Fibroblast of mammary gland (primary cell): ENCODE data around the gene C9orf152.
"Not testable (repeated sequence)": the region's sequence is repeated elsewhere in the genome, so short reads cannot be mapped to it uniquely, and the experiment has no call there.

Source experiments
- DNase-seq: peaks from one replicate; pipeline ENCODE4 v3.0.0-alpha.2; 2010; ENCODE audit warnings: low read depth
- H3K4me3 ChIP-seq: 2 replicates; pipeline ENCODE4 v1.5.1; 2011; ENCODE audit warnings: low read depth, mild to moderate bottlenecking, low read length, moderate library complexity; ENCODE audit not compliant: control insufficient read depth
- TF ChIP-seq, protein P1 (sequence below): conservative IDR thresholded peaks from 2 replicates; pipeline ENCODE4 v1.5.1; 2011; ENCODE audit warnings: low read depth, low read length, inconsistent platforms; ENCODE audit not compliant: control insufficient read depth, insufficient read depth

Gene C9orf152

DNA sequence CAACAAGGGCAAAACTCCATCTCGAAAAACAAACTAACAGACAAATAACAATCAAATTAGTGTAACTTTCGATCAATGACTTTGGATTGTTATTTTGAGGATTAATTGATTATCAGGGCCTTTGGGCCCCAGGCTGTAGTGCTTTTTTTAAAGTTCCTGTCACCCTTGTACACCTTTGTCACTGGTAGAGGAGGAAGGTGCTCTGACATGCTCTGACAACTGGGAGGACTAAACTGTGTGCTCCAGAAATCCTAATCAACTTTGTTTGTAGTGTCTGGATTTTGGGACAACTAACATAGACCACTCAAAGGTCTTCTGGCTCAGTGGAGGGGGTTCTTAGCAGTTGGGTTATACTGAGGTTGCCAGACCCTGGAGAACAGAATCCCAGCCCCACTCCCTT, 46.5 kb upstream of the C9orf152 start:
- H3K4me3 ChIP-seq, result peak overlapping the region; percentile 86
- TF ChIP-seq, protein P1, sequence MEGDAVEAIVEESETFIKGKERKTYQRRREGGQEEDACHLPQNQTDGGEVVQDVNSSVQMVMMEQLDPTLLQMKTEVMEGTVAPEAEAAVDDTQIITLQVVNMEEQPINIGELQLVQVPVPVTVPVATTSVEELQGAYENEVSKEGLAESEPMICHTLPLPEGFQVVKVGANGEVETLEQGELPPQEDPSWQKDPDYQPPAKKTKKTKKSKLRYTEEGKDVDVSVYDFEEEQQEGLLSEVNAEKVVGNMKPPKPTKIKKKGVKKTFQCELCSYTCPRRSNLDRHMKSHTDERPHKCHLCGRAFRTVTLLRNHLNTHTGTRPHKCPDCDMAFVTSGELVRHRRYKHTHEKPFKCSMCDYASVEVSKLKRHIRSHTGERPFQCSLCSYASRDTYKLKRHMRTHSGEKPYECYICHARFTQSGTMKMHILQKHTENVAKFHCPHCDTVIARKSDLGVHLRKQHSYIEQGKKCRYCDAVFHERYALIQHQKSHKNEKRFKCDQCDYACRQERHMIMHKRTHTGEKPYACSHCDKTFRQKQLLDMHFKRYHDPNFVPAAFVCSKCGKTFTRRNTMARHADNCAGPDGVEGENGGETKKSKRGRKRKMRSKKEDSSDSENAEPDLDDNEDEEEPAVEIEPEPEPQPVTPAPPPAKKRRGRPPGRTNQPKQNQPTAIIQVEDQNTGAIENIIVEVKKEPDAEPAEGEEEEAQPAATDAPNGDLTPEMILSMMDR, result no peak
- DNase-seq, result no peak

DNA sequence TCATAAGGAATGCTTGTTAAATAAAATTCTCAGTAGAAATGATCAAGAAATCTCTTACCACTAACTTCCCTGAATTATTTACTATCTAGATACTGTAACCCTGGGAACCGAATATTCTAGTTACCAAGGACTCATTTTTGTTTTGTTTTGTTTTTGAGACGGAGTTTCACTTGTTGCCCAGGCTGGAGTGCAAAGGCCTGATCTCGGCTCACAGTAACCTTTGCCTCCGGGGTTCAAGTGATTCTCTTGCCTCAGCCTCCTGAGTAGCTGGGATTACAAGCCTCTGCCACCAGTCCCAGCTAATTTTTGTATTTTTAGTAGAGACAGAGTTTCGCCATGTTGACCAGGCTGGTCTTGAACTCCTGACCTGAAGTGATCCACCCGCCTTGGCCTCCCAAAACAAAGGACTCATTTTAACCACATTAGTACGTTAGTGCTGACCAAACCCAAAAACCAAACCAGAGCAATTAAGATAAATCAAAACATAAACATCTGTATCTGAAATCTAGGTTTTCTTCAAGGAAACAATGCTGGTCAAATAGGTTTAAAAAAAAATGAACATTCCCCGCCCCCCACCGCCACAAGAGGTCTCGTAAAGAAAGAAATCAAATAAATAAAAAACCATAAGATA, 44.7 kb upstream of the C9orf152 start:
- H3K4me3 ChIP-seq, result no peak overlapping the region
- peak; percentile 24 for DNase-seq
- TF ChIP-seq, protein P1, result no peak

DNA sequence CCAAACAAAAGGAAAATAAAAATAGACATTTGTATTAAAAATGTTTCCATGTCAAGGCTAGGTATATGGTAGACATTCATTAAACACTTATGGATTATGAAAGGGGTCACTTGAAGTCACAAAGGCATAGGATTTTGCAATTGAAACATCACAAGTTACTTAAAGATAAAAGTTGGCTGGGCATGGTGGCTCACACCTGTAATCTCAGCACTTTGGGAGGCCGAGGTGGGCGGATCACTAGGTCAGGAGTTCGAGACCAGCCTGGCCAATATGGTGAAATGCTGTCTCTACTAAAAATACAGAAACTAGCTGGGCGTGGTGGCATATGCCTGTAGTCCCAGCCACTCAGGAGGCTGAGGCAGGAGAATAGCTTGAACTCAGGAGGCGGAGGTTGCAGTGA, 43.8 kb upstream of the C9orf152 start:
- DNase-seq, result not testable (repeated sequence)

DNA sequence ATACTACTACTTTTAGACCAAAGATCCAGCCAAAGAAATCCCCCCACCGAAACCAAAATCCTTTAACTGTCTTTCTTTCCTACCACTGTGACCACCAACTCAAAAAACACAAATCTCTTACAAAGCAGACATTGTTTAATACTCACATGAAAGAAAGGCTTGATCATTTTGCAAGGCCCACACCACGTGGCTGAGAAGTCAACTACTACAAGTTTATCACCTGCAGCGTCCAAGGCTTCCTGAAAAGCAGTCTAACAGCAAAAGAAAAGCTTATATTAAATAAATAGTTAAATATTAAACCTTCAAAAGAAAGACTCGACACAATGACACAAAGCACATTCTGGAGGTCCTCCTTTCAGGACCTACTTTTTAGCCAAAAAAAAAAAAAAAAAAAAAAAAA, 43.3 kb upstream of the C9orf152 start:
- no peak for DNase-seq
- TF ChIP-seq, protein P1, result no peak
- H3K4me3 ChIP-seq, result no peak overlapping the region

More for the DNA sequence above, 43.8 kb upstream of the C9orf152 start:
- not testable (repeated sequence) for H3K4me3 ChIP-seq

DNA sequence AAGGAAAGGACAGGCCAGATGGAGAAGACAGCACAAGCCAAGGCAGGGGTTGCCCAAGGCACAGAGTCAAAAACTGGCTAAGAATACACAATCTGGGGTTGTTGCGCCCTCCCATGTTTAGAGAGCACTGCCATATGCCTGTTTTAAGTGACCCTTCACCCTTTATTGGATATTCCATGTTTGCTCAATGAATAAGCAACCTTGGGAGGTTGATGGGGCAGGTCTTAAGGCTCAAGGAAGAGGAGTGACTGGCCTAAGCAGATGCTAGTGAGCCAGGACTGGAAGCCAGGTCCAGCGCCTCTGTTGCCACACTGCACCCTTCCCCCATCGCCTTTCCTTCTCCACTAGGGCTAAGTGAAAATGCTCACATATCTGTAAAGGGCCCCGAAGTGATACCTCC, 41.6 kb upstream of the C9orf152 start:
- no peak overlapping the region for H3K4me3 ChIP-seq
- TF ChIP-seq, protein P1, result no peak
- no peak for DNase-seq

DNA sequence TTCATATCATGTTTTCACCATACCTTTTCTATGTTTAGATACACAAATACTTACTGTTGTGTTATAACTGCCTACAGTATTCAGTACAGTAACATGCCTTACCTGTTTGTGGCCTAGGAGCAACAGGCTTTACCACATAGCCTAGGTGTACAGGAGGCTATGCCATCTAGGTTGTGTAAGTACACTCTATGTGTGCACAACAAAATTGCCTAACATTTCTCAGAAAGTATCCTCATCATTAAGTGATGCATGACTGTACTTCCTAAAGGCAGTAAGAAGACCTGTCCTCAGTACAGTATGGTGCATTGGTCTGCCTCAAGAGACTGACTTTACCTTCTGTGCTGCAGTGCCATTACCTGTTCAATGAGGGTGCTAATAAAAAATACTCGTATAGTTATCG, 40.4 kb upstream of the C9orf152 start:
- no peak for DNase-seq
- TF ChIP-seq, protein P1, result no peak
- no peak overlapping the region for H3K4me3 ChIP-seq

DNA sequence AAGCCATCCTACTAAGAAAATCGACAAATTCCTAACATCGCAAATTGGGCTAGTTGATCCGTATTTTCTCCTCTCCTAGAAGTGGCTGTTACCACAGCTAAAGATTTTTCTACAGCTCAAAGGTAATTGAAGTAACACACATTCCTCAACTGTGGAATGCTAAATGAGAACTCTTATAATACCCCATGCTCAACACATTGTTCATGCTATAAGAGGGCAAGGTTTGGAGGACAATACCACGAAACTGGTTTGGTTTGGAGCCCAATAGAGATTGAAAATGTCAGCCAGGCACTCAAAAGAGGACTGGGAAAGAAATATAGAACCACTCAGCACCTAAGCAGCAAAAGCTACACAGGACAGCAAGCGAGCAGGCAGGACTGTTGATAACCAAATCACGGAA, 38.3 kb upstream of the C9orf152 start:
- no peak for DNase-seq
- TF ChIP-seq, protein P1, result no peak
- no peak overlapping the region for H3K4me3 ChIP-seq
